ENCODE measurements around the gene MST1R. TPM values are rescaled to one million over a fixed set of nuclear protein-coding genes. Genes with fewer than 3 reads are reported as not detected.

Gene MST1R
- total RNA-seq, 4 donors from 2014 or later: 29.7 to 62.5 (median 48.8) TPM

GRCh38 chr3:49844464-49845183, 59.0 kb downstream of the MST1R start:
- H3K4me3 ChIP-seq (ENCODE audit: low read depth, poor library complexity, severe bottlenecking): no peak overlapping the region
- intact Hi-C loops (cut with DNase I; ENCODE audit: low total_unique reads): no loop called here
- no peak for TF ChIP-seq CTCF (IDR thresholded peaks at IDR 0.05)
- no peak for TF ChIP-seq POLR2A (IDR thresholded peaks at IDR 0.05)
- no peak for DNase-seq (ENCODE audit: low spot score in 2 of 2)
- WGBS, 2 donors: 83 to 84% methylated on average over 5 of the region's 5 CpGs

- H3K4me3 ChIP-seq (ENCODE audit: low read depth, poor library complexity, severe bottlenecking): no peak overlapping the region
- WGBS, 2 donors: 97% methylated on average over 3 of the region's 3 CpGs
- no peak for DNase-seq (ENCODE audit: low spot score in 2 of 2)
- no peak for TF ChIP-seq POLR2A (IDR thresholded peaks at IDR 0.05)
- TF ChIP-seq CTCF (IDR thresholded peaks at IDR 0.05): no peak
- intact Hi-C loops (cut with DNase I; ENCODE audit: low total_unique reads): no loop called here
Measured at GRCh38 chr3:49842843-49843517, 60.7 kb downstream of the MST1R start.

GRCh38 chr3:49841806-49842205, 61.9 kb downstream of the MST1R start:
- no peak for TF ChIP-seq POLR2A (IDR thresholded peaks at IDR 0.05)
- no peak for TF ChIP-seq CTCF (IDR thresholded peaks at IDR 0.05)
- 69 to 73% methylated on average over 3 to 6 of the region's 7 CpGs for WGBS, 2 donors
- intact Hi-C loops (cut with DNase I; ENCODE audit: low total_unique reads): no loop called here
- DNase-seq (ENCODE audit: low spot score in 2 of 2): no peak
- no peak overlapping the region for H3K4me3 ChIP-seq (ENCODE audit: low read depth, poor library complexity, severe bottlenecking)

GRCh38 chr3:49841126-49841696, 62.5 kb downstream of the MST1R start:
- intact Hi-C loops (cut with DNase I; ENCODE audit: low total_unique reads): no loop called here
- no peak overlapping the region for H3K4me3 ChIP-seq (ENCODE audit: low read depth, poor library complexity, severe bottlenecking)
- TF ChIP-seq POLR2A (IDR thresholded peaks at IDR 0.05): no peak
- no peak for TF ChIP-seq CTCF (IDR thresholded peaks at IDR 0.05)
- DNase-seq (ENCODE audit: low spot score in 2 of 2): no peak

GRCh38 chr3:49840388-49840787, 63.3 kb downstream of the MST1R start:
- no peak overlapping the region for H3K4me3 ChIP-seq (ENCODE audit: low read depth, poor library complexity, severe bottlenecking)
- TF ChIP-seq POLR2A (IDR thresholded peaks at IDR 0.05) (no peak), CTCF (IDR thresholded peaks at IDR 0.05) (no peak)
- 68 to 80% methylated on average over 2 of the region's 2 CpGs for WGBS, 2 donors
- intact Hi-C loops (cut with DNase I; ENCODE audit: low total_unique reads): no loop called here
- no peak for DNase-seq (ENCODE audit: low spot score in 2 of 2)

Measured in lower leg skin (tissue), 4 donors.